HAP-1 (cell line): ENCODE measurements around the gene RAD9B.
A peak's percentile ranks its signal among the peaks of the same experiment; 100 is the strongest.
"Not testable (repeated sequence)": the region's sequence is repeated elsewhere in the genome, so short reads cannot be mapped to it uniquely, and the experiment has no call there.

Experiments
- DNase-seq, 2 experiments: peaks; one replicate each; pipeline ENCODE4 v3.0.0-alpha.2; 2016 to 2020; ENCODE audit warnings: low spot score in 2 of 2
- H3K27me3 ChIP-seq: fragments of 250-450 bp; sonication (Bioruptor Pico); 2 replicates; pipeline ENCODE4 v1.5.1; 2020; ENCODE audit warnings: low read depth, mild to moderate bottlenecking, moderate library complexity
- H3K36me3 ChIP-seq: fragments of 250-450 bp; sonication (Bioruptor Pico); replicated peaks from 2 replicates; pipeline ENCODE4 v1.5.1; 2020; ENCODE audit warnings: mild to moderate bottlenecking
- H3K4me1 ChIP-seq: fragments of 250-450 bp; sonication (Bioruptor Pico); 2 replicates; pipeline ENCODE4 v1.5.1; 2020; ENCODE audit warnings: mild to moderate bottlenecking
- H3K4me3 ChIP-seq: fragments of 250-450 bp; sonication (Bioruptor Pico); 2 replicates; pipeline ENCODE4 v1.5.1; 2020; ENCODE audit warnings: mild to moderate bottlenecking, moderate library complexity
- H3K9me3 ChIP-seq: fragments of 250-450 bp; sonication (Bioruptor Pico); 2 replicates; pipeline ENCODE4 v1.5.1; 2020; ENCODE audit warnings: mild to moderate bottlenecking, moderate library complexity
- in situ Hi-C: fragments of 300-500 bp; cut with MboI; formaldehyde crosslinking; loops from 3 replicates; pipeline ENCODE4 v1.14.3; 2020; ENCODE audit warnings: low sequenced_read_pairs, inconsistent platforms, mixed read lengths

The RAD9B gene

GRCh38 chr12:110501752-110502738, at the start of gene RAD9B, which contains the start of gene VPS29:
RAD9B (plus strand) TSS chr12:110502331; CDS start chr12:110502338, 7 bp downstream.
VPS29 (minus strand) TSS chr12:110502111; CDS start chr12:110502051, 60 bp downstream.
- no peaks in the 10 kb centered on the region for H3K27me3 ChIP-seq
- H3K4me1 ChIP-seq, result peaks cover 21% of the 10 kb centered on the region
- H3K36me3 ChIP-seq, result peaks cover 4% of the 10 kb centered on the region
- peak; percentile 97 to 99 for DNase-seq
- no peaks in the 10 kb centered on the region for H3K9me3 ChIP-seq
- H3K4me3 ChIP-seq, result peak within 1 kb of the TSS; percentile 93
- in situ Hi-C loops, result no loop called here

- Histone ChIP-seq H3K36me3 (peaks cover 34% of the 10 kb centered on the region), H3K27me3 (no peaks in the 10 kb centered on the region), H3K9me3 (no peaks in the 10 kb centered on the region), H3K4me3 (no peak overlapping the region), H3K4me1 (peaks cover 5% of the 10 kb centered on the region; the same call in 1 of the 2 replicates)
- DNase-seq, result no peak
- in situ Hi-C loops, result no loop called here
Observed at GRCh38 chr12:110453569-110454296, 48.4 kb upstream of the RAD9B start.

GRCh38 chr12:110458756-110459155, 43.4 kb upstream of the RAD9B start:
- H3K9me3 ChIP-seq, result no peaks in the 10 kb centered on the region
- H3K4me1 ChIP-seq, result no peaks in the 10 kb centered on the region
- no peak for DNase-seq
- peaks cover 42% of the 10 kb centered on the region for H3K36me3 ChIP-seq
- no peaks in the 10 kb centered on the region for H3K27me3 ChIP-seq
- in situ Hi-C loops, result no loop called here
- no peak overlapping the region for H3K4me3 ChIP-seq

- peaks cover 38% of the 10 kb centered on the region for H3K36me3 ChIP-seq
- not testable (repeated sequence) for H3K9me3 ChIP-seq, H3K4me1 ChIP-seq, DNase-seq, H3K4me3 ChIP-seq, H3K27me3 ChIP-seq
- in situ Hi-C loops, result loop anchor here (10.0 kb wide), 2 partner anchors 144 to 364 kb away; no protein-coding TSS in a partner anchor
Observed at GRCh38 chr12:110461189-110461588, 40.9 kb upstream of the RAD9B start.

- Histone ChIP-seq H3K4me3 (no peak overlapping the region), H3K27me3 (no peaks in the 10 kb centered on the region), H3K36me3 (peaks cover 22% of the 10 kb centered on the region), H3K9me3 (no peaks in the 10 kb centered on the region), H3K4me1 (peaks cover 12% of the 10 kb centered on the region)
- DNase-seq, result no peak
- in situ Hi-C loops, result loop anchor here (10.0 kb wide), 2 partner anchors 140 to 360 kb away; no protein-coding TSS in a partner anchor
Observed at GRCh38 chr12:110465024-110465423, 37.1 kb upstream of the RAD9B start.

- not testable (repeated sequence) for DNase-seq, H3K4me3 ChIP-seq, H3K27me3 ChIP-seq, H3K9me3 ChIP-seq
- in situ Hi-C loops, result loop anchor here (10.0 kb wide), 2 partner anchors 139 to 359 kb away; no protein-coding TSS in a partner anchor
- peaks cover 14% of the 10 kb centered on the region for H3K36me3 ChIP-seq
- H3K4me1 ChIP-seq, result peaks cover 12% of the 10 kb centered on the region
Observed at GRCh38 chr12:110465765-110466164, 36.4 kb upstream of the RAD9B start.

- in situ Hi-C loops, result loop anchor here (10.0 kb wide), 2 partner anchors 138 to 358 kb away; no protein-coding TSS in a partner anchor
- Histone ChIP-seq H3K36me3 (peaks cover 10% of the 10 kb centered on the region), H3K27me3 (no peaks in the 10 kb centered on the region), H3K9me3 (no peaks in the 10 kb centered on the region), H3K4me1 (peaks cover 12% of the 10 kb centered on the region), H3K4me3 (peak overlapping the region; percentile 60)
- no peak for DNase-seq
Observed at GRCh38 chr12:110466791-110467190, 35.3 kb upstream of the RAD9B start.

- Histone ChIP-seq H3K9me3 (no peaks in the 10 kb centered on the region), H3K4me3 (peak overlapping the region; percentile 60), H3K27me3 (no peaks in the 10 kb centered on the region), H3K36me3 (peaks cover 10% of the 10 kb centered on the region), H3K4me1 (peaks cover 12% of the 10 kb centered on the region)
- no peak for DNase-seq
- in situ Hi-C loops, result loop anchor here (10.0 kb wide), 2 partner anchors 137 to 357 kb away; no protein-coding TSS in a partner anchor
Observed at GRCh38 chr12:110467847-110468213, 34.3 kb upstream of the RAD9B start.

- H3K4me1 ChIP-seq, result peaks cover 17% of the 10 kb centered on the region
- in situ Hi-C loops, result loop anchor here (10.0 kb wide), 2 partner anchors 136 to 356 kb away; no protein-coding TSS in a partner anchor
- peak within 1 kb of the TSS; percentile 60 for H3K4me3 ChIP-seq
- peak; percentile 97 to 99 for DNase-seq
- no peaks in the 10 kb centered on the region for H3K9me3 ChIP-seq
- H3K36me3 ChIP-seq, result peaks cover 15% of the 10 kb centered on the region
- no peaks in the 10 kb centered on the region for H3K27me3 ChIP-seq
Observed at GRCh38 chr12:110468214-110469048, 33.7 kb upstream of the RAD9B start, which contains the start of the genes FAM216A and GPN3. FAM216A (plus strand) TSS chr12:110468845; CDS start chr12:110468876, 31 bp downstream. GPN3 (minus strand) TSS chr12:110468257; CDS start chr12:110468203, 54 bp downstream.

GRCh38 chr12:110475426-110475825, 26.7 kb upstream of the RAD9B start:
- DNase-seq, result no peak
- in situ Hi-C loops, result no loop called here
- no peaks in the 10 kb centered on the region for H3K27me3 ChIP-seq
- peaks cover 7% of the 10 kb centered on the region for H3K4me1 ChIP-seq
- no peaks in the 10 kb centered on the region for H3K9me3 ChIP-seq
- H3K36me3 ChIP-seq, result peaks cover 38% of the 10 kb centered on the region
- no peak overlapping the region for H3K4me3 ChIP-seq

GRCh38 chr12:110498984-110499706, 3.0 kb upstream of the RAD9B start:
- in situ Hi-C loops, result no loop called here
- Histone ChIP-seq H3K4me3 (no peak overlapping the region), H3K36me3 (peaks cover 29% of the 10 kb centered on the region), H3K9me3 (no peaks in the 10 kb centered on the region), H3K27me3 (no peaks in the 10 kb centered on the region), H3K4me1 (peaks cover 21% of the 10 kb centered on the region)
- DNase-seq, result no peak

- peak; percentile 47 to 58 for DNase-seq
- in situ Hi-C loops, result no loop called here
- H3K36me3 ChIP-seq, result peaks cover 8% of the 10 kb centered on the region
Observed at GRCh38 chr12:110501399-110501751, 756 bp upstream of the RAD9B start.

More at GRCh38 chr12:110501399-110501751, 756 bp upstream of the RAD9B start:
- H3K27me3 ChIP-seq, result no peaks in the 10 kb centered on the region
- H3K4me1 ChIP-seq, result peaks cover 21% of the 10 kb centered on the region
- peak overlapping the region; percentile 93 for H3K4me3 ChIP-seq
- no peaks in the 10 kb centered on the region for H3K9me3 ChIP-seq
